Epithelial cell of esophagus (primary cell): Measurements from ENCODE around the gene INHA.
A peak's percentile ranks its signal among the peaks of the same experiment; 100 is the strongest.

Experiments used
- DNase-seq: peaks from one replicate; pipeline ENCODE4 v3.0.0; 2010; ENCODE audit warnings: low read depth
- H3K4me3 ChIP-seq: 2 replicates; pipeline ENCODE4 v1.5.1; 2011; ENCODE audit warnings: mild to moderate bottlenecking, low read length, control low read depth
- TF ChIP-seq, protein P1 (sequence below): IDR thresholded peaks from 2 replicates; pipeline ENCODE4 v1.5.1; 2011; ENCODE audit warnings: low read depth, mild to moderate bottlenecking, low read length, control low read depth, inconsistent platforms; ENCODE audit not compliant: insufficient read depth; ENCODE audit errors: missing control alignments

The INHA gene

DNA sequence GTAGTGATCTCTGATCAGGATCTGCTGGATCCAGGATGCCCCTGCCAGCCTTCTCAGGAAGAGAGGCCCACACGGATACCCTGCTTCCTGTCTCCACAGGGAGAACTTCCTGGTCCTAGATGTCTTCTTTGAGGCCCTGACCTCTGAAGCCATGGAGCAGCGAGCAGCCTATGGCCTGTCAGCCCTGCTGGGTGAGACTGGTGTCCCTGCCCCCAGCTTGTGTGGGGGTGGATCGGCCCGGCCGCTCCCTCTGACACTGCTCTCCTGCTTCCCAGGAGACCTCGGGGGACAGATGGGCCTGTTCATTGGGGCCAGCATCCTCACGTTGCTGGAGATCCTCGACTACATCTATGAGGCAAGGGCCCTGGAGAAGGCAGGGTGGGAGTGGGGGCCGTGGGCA is 35.1 kb upstream of the INHA start:
- no peak overlapping the region for H3K4me3 ChIP-seq
- DNase-seq: no peak
- TF ChIP-seq, protein P1, sequence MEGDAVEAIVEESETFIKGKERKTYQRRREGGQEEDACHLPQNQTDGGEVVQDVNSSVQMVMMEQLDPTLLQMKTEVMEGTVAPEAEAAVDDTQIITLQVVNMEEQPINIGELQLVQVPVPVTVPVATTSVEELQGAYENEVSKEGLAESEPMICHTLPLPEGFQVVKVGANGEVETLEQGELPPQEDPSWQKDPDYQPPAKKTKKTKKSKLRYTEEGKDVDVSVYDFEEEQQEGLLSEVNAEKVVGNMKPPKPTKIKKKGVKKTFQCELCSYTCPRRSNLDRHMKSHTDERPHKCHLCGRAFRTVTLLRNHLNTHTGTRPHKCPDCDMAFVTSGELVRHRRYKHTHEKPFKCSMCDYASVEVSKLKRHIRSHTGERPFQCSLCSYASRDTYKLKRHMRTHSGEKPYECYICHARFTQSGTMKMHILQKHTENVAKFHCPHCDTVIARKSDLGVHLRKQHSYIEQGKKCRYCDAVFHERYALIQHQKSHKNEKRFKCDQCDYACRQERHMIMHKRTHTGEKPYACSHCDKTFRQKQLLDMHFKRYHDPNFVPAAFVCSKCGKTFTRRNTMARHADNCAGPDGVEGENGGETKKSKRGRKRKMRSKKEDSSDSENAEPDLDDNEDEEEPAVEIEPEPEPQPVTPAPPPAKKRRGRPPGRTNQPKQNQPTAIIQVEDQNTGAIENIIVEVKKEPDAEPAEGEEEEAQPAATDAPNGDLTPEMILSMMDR: no peak

DNA sequence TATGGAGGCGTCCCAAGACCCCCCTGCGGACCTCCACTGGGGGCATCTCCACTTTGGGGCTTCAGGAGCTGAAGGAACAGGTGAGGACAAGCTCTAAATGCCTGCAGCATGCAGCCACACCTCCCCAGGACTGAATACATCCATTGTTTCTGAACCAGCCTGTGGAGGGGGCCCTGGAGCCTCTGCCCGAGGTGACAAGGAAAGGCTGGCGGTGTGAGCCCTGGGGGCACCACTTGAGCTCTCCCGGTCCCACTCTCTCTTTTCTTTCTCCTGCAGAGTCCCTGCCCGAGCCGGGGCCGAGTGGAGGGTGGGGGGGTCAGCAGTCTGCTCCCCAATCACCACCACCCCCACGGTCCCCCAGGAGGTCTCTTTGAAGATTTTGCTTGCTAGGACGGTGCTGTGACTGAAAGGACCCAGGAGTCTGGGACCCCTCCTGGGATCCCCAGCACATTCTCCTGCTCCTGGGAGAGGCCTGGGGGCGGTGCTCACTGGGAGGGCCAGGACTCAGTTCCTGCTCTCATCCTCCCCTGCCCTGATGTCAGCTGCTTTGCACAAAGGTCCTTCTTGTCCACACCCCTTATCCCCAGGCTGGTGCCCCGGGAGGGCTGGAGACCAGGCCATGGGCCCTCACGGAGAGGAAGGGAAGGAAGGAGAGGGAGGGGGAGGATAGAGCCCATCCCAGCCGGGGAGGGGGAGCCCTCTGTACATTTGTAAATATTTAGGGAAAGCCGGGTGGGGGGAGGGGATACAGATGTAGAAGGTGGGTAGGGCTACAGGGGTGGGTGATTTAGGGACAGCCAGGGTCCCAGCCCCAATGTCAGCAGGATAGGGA is 34.2 kb upstream of the INHA start:
- no peak for DNase-seq
- H3K4me3 ChIP-seq: no peak overlapping the region
- TF ChIP-seq, protein P1: peak; percentile 11

DNA sequence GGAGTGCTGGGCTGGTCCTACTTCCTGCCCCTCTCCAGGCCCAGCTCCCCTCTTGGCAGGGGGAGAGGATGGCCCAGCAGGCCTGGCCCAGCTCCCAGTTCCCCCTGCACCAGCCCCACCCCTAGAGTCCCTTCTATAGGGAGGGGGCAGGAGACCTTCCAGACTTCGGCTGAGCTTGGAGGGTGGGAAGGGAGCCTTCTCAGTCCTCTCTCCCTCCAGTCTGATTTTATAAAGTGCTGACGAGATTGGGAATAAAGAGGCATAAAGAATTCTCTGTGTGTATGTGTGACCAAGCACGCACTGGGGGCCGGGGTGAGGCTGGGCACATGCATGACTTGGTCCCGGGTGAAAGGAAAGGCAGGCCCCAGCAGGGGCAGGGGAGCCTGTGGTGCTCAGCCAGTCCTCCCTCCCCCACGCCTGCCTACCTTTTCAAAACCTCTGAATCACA is 33.6 kb upstream of the INHA start:
- no peak overlapping the region for H3K4me3 ChIP-seq
- TF ChIP-seq, protein P1: no peak
- DNase-seq: peak; percentile 37

GRCh38 chr2:219538956-219539788 is 32.9 kb upstream of the INHA start:
- TF ChIP-seq, protein P1: no peak
- no peak overlapping the region for H3K4me3 ChIP-seq
- DNase-seq: no peak

DNA sequence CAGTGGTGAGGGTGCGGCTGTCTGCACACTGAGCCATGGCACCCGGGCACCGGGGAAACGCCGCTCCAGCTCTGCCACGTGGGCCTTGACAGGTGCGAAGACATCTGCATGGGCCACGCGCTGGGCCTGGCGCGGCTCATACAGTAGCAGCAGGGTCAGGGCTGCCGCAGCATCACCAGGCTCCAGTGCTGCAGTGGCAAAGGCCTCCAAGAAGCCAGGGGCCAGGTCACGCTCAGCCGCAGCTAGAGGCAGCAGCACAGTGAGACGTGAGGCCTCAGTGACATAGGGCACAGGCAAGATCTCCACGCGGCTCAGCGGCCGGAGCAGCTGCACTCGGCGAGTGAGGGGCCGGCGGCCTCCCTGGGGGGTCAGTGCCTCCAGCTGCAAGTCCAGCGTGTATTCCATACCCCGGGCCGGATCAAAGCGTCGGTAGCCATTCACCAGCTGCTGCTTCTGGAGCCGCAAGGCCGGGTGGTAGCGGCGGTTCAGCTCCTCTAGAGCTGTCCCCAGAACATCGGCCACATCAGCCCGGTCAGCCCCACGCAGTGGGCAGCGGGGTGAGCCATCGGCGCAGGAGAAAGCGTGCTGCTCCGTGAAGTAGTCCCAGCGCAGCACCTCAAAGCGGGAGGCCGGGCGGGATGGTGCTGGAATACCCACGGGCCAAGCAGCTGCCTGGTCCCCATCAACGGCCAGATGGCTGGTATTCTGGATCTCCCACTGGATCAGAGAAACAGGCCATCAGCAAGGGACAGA is 32.0 kb upstream of the INHA start:
- TF ChIP-seq, protein P1: no peak
- DNase-seq: no peak
- no peak overlapping the region for H3K4me3 ChIP-seq

DNA sequence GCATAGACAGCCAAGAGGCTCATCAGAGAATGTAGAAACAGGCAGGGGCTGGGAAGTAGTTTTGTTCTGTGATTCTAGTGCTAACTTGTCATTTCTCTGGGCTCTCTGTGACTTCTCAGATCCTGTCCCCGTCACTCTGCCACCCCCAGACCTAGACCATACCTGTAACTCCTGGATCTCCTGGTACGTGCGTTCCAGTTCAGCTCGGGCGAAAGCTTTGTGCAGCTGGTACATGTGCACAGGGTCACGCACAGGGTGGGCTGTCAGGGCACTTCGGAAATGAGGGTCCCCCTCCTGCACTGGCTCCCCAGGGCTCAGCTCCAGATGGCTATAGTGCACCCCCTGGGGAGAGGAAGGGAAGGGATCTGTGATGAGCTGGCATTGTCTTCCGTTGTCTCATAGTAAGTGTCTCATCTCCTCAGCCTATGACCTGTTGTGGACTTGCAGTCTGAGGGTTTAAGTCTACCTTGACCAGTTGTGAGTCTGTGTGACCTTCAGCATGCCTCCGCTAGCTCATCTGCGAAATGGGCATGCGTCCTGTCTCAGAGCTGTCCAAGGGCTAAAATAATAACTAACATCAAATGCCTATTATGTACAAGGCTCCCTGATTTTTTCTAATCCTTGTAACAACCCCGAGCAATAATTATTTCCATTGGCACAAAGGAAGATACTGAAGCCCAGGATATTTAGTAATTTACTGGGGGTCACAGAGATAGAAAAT is 31.2 kb upstream of the INHA start:
- TF ChIP-seq, protein P1: no peak
- no peak for DNase-seq

More for the DNA sequence above, 31.2 kb upstream of the INHA start:
- H3K4me3 ChIP-seq: no peak overlapping the region
